Left kidney (tissue), 2 donors: ENCODE measurements around the gene NUP210. TPM values are rescaled to one million over a fixed set of nuclear protein-coding genes. Genes with fewer than 3 reads are reported as not detected.
"Not testable (repeated sequence)": the region's sequence is repeated elsewhere in the genome, so short reads cannot be mapped to it uniquely, and the experiment has no call there.

Experiments
- DNase-seq: peaks from one replicate; pipeline ENCODE4 v3.0.0-alpha.2; 2013
- polyA plus RNA-seq: library from polyadenylated mRNA; unstranded; fragments of 120-200 nt; gene quantifications from one replicate; pipeline ENCODE4 v1.2.1, GENCODE V29; 2013; ENCODE audit not compliant: insufficient read length

The NUP210 gene
- polyA plus RNA-seq, 1 donor, result 28.9 TPM

DNA sequence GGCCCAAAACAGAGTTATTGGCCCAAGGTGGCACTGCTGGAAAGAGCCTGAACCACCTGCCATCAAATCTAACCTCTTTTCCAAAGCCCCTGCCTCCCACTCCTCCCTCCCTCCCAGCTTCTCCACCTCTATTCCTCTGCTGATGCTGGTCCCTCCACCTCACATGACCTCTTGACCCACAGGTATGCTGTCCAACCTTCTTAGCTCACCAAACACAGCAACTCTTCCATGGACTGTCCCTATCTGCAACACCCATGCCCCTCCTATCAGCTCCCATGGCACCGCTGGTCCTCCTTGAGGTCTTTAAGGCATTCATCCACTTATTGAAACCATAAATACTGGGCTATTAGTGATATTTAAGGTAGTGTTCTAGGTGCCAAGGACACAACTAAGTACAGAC is 12.6 kb downstream of the NUP210 start:
- DNase-seq, result no peak

DNA sequence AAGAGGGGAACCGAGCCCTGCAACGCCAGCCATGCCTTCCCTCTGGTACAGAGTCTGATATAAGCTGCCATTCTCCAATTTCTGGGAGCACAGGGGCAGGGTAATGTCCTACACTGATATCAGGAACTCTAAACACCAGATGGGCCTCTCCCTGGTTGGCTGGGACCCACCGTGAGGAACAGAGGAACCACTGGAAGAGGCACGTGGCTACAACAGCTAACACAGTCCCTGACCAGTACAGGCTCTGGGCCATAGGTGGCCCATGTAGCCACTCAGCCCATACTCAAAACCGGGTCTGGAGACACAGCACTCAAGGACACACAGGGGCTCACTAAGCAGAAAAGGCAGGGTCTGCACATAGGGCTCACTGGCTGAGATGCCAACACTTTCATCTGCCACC is 13.9 kb downstream of the NUP210 start:
- no peak for DNase-seq

DNA sequence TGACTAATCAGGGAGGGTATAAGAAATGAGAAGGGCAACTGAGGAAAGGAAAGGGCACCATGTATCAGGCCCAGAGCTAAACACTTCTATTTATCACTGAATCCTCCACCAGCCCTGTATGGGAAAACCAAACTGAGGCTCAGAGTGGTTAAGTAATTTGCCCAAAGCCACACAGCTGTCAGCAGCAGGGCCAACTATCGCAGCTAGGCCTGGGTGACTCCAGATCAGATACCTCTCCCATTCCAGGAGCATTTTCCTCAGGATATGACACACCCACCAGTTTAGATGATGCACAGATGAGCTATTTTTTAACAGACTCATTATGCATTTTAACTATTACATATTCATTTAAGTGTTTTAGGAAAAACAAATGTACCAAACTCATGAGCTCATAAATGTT is 14.5 kb downstream of the NUP210 start:
- no peak for DNase-seq

DNA sequence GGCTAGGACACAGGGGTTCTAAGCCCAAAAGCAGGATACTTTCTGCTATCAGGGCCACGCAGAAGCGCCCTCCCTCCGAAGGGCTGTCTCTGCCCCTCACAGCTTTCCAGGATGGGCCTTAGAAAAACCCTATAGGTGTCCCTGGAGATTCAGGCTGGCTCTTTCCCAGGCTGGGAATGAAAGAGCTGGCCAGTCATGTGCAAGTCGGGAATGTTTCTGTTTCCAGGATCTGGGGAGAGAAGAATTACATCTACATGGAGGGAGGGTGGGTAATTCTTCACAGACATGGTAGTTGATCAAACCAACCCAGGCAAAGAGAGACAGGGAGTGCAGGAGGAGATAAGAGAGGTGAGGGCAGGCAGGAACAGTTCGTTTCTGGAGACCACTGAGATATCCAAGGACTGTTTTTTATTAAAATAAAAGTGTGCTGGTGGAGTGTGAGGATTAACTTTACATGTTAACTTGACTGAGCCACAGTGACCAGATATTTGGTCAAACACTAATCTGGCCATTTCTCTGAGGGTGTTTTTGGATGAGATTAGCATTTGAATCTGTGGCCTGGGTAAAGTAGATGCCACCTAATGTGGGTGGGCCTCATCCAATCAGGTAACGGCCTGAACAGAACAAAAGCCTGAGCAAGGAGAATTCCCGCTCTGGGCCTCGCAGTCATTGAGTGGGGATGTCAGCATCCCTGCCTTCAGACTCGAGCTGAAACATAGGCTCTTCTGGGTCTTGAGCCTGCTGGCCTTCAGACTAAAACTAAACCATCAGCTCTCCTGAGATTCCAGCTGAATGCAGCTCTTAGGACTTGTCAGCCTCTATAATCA is 15.3 kb downstream of the NUP210 start:
- no peak for DNase-seq

DNA sequence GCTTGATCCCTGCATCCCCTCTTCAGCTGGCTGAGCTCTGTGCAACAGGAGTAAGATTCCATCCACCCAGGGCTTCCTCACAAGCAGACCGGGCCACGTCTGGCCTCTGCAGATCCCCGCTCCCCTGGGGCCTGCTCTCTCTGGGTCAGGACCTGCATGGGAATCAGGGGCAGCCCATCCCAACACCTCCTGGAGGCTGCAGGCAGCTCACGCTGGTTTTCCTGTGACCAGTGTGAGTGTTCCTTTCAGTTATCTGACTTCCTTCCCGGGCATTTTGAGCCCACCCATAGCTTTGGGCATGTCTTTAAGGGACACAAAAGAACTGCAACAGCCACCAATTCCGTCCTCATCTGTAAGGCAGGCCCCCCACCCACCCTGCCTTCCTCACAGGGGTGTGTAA is 16.3 kb downstream of the NUP210 start:
- no peak for DNase-seq

DNA sequence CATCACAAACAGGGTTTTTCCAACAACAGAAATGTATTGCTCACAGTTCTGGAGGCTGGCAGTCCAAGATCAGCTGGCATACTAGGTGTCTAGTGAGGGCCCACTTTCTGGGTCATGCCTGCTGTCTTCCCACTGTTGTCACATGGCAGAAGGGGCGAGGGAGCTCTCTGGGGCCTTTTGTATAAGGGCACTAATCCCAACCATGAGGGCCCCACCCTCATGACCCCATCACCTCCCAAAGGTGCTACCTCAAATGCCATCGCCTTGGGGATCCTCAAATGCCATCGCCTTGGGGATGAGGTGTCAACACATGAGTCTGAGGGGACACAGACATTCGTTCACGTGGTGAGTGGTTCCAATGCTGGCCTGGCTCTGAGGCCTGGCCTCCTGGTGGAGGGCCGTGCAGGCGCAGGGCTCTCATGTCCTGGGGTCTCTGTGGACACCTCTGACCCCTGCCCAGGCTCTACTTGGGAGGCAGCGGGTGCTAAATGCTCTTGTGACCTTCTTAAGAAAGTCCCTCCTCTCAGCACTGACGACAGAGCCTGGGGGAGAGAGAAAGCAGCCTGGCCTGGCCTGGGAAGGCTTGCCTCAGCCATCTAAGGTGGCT is 16.8 kb downstream of the NUP210 start:
- DNase-seq, result no peak

DNA sequence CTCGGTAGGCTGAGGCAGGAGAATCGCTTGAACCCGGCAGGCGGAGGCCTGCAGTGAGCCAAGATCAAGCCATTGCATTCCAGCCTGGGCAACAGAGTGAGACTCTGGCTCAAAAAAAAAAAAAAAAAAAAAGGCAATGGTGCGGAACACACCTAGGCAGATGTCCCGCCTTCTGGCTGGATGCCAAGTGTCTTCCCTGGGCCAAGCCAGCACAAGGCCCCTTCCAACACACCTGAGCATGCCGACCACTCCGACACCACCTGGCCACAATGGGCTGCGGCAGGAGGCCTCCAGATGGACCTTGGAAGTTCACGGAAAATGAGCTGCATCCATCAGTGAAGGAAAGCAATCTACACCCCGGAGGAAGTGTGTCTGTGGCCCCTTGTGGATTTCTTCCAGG is 19.0 kb downstream of the NUP210 start:
- peak; percentile 3 for DNase-seq

DNA sequence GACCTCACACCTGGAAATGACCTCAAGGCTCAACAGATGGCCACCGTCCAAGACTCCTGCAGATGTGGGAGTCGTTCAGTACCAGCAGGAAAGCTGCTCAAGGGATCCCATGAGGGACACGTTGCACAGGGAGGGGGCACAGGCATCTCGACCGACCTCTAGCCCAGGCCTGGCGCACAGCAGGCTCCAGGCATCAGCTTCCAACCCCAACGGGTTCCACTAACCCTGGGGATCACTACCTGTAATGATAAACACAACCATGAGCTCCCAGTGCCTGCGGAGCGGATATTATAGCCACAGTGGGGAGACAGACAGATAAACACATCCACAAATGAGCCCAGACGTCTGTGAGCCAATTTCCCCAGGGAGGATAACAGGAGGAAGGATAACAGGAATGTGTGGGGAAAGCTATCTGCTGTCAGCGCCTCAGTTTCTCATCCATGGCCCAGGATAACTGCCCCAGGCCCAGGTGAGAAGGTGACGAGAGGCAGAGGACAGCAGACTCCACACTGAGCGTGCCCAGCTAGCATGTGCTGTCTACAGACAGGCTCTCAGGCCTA is 19.9 kb downstream of the NUP210 start:
- DNase-seq, result no peak

DNA sequence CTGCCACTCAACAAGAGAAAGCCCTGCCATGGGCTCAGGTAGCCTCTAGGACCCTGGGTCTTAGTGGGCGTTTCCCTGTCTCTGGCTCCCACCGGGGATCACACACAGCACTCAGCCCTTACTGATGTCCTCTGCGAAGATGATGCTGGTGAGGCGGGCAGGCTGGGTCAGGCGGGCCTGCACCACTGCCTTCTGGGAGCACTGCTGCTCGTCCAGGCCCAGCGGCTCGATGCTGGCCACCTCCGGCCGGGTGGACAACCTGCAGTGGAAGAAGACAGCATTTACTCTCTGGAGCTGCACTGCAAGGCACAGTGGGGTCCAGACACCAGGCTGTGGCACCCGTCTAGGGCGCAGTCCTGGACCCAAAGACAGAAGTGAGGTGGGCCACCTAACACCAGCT is 20.5 kb downstream of the NUP210 start:
- no peak for DNase-seq

DNA sequence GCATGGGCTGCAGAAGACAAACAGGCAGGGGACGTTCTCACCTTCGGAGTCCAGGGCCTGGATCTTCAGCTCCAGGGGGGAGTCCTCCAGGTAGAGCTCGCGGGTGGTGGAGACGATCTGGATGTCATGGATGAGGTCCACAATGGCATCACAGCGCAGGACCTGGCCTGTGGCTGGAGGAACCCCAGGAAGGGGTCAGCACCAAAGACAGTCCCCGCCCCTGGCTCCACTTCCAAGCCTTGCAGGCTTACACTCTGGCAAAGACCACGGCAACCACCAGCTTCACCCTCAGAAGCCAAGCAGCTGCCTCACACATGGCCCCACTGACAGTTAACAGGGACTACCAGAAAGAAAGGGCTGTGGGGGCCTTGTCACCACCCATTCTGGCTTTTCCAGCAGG is 22.8 kb downstream of the NUP210 start:
- DNase-seq, result no peak

DNA sequence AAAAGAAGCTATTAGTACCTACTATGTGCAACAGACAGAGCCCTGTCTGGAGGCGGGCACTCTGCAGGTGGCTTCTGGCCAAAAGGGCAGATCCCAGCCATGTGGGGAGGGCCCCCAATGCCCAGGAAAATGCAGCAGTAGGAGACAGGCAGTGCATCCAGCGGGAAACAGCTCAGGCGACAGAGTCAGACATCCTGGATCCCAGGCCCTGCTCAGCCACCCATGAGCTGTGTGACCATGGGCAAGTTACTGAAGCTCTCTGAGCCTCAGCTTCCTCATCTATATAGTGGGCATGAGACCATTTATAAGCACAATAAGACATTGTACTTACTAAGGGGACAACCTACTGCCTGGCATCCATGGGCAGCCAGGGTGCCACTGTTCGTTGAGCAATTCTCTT is 25.8 kb downstream of the NUP210 start:
- DNase-seq, result no peak

DNA sequence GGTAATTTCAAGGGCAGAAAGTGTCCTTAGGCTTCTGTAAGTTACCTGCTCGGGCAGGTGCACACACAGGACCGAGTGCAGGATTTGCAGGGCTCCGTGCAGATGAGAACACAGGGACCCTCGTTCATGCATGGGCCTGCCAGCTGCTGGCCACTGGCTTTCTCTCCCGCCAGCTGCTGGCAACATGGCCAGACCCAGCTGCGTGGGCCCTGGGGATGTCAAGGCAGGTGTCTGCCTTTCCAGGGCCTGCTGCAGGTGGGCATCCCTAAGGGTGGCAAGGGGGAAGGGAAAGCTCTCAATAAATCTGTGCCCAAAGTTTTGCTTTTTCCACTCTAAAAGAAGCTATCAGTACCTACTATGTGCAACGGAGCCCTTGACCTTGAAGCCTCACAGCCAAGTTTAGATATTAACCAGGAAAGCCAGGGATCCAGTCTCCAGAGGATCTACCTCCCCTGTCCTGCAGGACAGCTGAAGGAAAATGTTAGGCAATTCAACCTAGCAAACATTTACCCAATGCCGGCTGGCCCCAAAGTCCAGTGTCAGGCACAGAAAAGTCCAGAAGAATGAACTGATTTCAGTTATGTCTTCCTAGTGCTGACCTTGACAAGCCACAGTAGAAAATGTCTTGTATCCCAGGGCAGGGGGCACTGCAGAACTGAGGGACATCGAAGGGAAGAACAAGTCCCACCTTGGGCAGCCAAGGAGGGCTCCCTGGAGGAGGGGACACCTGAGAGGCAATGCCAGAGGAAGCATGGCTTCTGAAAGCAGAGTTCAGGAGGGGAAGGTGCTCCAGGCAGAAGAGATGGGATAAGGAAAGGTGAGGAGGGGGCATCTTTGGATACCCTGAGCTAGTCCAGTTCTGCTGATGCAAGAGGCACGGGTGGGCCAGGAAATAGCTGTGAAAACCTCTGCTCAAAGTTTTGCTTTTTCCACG is 26.4 kb downstream of the NUP210 start:
- no peak for DNase-seq

DNA sequence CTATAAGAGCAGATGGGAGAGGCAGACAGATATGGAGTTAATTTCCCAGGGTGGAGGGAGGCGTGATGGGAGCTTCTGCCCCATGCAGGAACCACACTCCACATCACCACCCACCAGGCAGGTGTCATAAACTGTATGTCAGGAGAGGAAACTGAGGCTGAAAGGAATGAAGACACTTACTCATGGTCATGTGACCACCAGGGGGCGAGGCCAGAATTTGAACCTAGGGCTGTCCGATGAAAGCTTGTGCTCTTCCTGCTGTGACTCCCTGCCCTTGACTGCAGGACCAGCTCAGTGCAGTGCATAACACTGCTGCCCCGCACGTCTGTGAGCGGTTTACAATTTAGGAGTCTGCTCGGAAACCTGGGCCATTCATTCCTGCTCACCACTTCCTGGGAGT is 28.8 kb downstream of the NUP210 start:
- no peak for DNase-seq

DNA sequence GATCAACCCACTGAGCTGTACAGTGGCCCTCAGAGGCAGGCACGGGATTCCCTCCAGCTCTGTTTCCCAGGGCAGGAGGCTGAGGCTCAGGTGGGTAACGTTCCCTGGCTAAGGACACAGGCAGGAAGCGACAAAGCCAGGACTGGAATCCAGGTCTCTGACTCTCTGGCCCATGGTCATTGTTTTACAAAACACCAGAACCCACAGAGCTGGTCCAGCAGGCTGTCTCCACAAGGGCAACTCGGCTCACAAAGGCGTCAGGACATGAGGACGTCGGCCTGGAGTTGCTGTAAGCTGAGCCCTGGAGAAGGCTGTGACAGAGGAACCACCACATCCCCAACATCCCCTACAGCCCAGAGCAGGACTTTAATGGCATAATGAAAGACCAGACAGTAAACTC is 30.7 kb downstream of the NUP210 start:
- no peak for DNase-seq

DNA sequence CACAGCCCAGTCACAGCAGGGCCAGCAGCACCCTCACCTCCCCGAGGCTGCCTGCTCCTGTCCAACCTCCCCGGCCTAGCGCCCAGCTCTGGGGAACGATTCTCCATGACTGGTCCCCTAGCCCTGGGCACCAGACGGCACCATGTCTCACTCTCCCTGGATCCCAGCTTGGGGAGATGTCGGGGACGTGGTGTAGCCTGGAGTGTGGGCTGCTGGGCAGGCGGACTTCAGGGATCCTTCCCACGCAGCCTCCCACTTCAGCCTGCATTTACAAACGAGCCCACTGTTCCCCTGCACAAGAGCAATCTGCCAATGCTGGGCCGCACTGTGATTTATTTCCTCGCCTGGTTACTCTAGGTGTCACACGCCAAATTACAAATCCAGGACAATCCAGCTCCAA is 31.3 kb downstream of the NUP210 start:
- DNase-seq, result no peak

DNA sequence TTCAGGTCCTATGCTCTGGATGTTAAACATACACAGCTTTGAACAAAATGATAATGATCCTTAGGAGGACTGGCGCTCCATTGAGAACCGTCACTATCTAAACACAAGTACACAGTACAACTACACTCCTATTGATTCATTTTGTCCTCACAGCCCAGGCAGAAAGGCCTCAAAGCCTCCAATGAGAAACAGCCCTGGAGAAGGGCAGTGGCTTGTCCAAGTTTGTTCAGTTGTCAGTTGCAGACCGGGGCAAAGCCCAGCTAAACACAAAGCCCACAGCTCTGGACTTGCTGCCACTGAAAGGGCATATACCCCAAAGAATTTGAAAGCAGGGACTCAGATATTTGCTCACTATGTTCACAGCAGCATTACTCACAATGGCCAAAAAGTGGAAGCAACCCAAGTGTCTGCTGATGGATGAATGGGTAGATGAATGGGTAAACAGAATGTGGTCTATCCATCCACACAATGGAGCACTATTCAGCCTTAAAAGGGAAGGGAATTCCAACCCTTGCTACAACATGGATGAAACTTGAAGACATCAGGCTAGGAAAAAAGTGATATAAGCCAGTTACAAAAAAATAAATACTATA is 34.7 kb downstream of the NUP210 start:
- DNase-seq, result no peak

DNA sequence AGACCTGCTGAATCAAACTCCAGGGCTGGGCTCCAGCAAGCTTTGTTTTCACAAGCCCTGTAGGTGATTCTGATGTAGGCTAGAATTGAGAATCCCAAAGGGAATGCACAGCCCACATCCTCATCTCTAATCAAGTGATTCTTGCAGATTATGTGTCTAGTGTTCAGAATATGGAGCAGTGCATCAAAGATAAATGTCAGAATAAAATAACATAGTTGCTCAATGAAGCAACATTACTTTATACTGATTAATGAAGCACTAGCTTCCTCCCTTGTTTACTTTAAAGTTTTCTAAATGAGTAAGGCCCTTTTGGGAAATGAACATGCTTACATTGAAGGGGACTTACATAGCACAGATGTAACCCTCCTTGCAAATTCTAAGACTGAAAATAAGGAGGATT is 39.2 kb downstream of the NUP210 start:
- no peak for DNase-seq

DNA sequence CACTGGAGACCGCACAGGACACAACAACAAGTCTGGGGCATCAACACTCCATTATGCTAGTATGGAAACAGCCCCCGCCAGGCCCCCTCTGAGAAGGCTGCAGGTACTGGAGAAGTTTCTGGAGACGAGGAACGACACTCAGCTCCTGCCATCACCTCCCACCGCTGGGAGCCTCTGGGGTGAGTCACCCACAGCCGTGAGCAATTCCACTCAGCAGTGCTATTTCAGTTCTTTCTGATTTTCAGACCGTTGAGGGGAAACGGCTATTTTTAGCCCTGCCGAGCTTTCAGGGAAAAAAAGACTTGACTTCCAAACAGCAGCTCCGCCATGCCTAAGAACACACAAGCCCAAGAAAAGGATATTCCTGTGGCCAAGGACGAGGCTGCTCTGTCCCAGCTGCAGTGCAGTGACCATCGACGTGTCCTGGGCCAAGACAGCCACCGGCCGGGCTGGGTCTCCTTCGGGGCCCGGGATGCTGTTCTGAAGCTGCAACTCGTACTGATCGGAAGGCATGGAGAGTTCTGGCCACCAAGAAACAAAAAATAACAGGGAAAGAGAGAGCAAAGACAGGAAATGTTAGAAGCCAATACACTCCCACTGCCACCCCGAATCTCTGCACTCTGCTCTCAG is 40.8 kb downstream of the NUP210 start:
- DNase-seq, result no peak

DNA sequence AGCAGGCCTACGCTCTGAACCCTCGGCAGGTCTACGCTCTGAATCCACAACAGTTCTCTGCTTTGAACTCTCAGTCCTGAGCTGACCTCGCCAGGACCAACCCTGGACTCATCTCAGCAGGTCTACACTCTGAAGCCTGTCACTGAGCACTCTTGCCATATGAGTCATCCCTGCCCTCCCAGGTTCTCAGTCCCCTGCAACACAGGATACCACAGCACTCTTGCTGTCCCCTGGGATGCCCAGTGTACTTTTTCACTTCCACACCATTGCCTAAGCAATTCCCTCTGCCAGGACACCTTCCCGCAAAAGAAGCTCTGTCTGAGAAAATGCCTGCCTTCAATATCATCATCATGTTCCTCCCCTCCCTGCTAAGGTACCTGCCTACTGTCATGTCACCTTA is 42.0 kb downstream of the NUP210 start:
- DNase-seq, result no peak

DNA sequence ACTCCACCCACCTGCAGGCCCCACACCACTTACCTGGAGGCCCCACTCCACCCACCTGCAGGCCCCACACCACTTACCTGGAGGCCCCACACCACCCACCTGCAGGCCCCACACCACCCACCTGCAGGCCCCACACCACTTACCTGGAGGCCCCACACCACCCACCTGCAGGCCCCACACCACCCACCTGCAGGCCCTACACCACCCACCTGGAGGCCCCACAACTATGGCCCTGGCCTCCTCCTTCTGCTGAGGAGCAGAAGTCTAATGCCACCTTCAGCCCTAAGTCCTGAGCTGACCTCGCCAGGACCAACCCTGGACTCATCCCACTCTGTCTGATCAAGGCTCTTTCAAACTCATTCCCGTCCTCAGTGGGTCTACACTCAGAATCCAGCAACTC is 42.4 kb downstream of the NUP210 start:
- DNase-seq, result not testable (repeated sequence)

DNA sequence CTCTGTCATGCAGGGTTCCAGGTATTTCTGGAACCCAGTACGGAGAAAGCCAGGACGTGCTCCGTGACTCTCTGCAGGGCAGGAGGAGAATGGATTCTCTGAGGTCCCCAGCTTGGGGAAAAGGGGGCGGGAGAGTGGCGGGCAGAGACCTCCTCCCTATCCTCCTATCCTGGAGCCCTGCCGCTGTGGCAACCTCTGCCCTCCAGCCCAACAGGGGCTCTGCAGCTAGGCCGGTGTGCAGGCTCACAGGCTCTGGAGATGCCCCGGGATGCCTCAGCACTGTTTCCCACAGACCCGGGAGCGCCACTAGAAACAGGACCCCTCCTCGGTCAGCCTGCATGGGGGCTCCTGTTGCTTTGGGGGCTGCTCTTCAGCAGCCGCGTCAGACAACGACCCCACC is 43.1 kb downstream of the NUP210 start:
- DNase-seq, result no peak

DNA sequence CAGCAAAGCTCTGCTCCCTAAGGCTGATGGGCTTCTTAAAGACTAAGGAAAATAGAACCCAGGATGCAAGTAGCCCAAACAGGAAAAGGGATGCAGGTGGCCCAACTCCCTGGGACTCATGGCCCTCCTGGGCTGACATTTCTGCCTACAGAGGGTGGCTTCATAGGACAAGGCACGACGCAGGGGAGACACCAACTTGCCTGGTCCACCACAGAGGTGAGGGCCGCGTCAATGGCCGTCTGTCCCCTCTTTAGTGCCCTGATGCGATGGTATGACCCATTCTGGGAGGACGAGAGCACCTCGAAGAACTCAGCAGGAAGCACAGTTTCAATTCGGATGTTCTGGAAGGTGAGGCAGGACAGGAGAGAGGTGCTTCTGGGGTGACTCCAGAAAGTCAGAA is 44.0 kb downstream of the NUP210 start:
- no peak for DNase-seq
